ENCODE results near the gene ITIH5. TPM values are rescaled to one million over a fixed set of nuclear protein-coding genes. Genes with fewer than 3 reads are reported as not detected.
"Not testable (repeated sequence)": the region's sequence is repeated elsewhere in the genome, so short reads cannot be mapped to it uniquely, and the experiment has no call there.

Gene ITIH5
- polyA plus RNA-seq, 1 donor from 2014 or later = 0.28 TPM

DNA sequence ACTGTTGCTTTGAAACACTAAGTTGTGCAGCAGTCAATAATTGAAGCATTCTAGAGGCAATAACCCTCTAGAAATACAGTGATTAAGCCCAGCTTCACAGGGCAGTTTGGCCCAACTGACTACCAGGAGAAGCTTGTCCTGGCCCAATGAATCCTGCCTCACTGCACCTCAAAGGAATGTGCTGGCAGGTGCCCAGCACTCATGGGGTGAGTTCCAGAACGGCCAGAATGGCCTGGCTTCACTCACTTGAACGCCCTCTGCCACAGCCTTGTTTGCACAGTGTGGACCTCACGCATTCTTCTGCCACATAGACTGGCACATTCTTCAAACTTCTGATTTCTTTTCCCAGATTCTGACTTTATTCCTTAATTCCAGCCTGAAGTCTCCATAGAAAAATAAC is 29.8 kb upstream of the ITIH5 start:
- no peak overlapping the region for H3K9ac ChIP-seq (ENCODE audit: low read length)
- no peak overlapping the region for H3K27ac ChIP-seq (ENCODE audit: low read length)
- H2AFZ ChIP-seq (ENCODE audit: low read depth, low read length) = no peak overlapping the region
- no peaks in the 10 kb centered on the region for H3K79me2 ChIP-seq (replicated peaks; ENCODE audit: insufficient read depth, low read length)
- H4K20me1 ChIP-seq (ENCODE audit: insufficient read depth) = no peaks in the 10 kb centered on the region
- H3F3A ChIP-seq (ENCODE audit: insufficient read depth, low read length, poor library complexity, severe bottlenecking) = no peaks in the 10 kb centered on the region
- H3K9me3 ChIP-seq (ENCODE audit: low read length) = peaks cover 4% of the 10 kb centered on the region
- no peaks in the 10 kb centered on the region for H3K36me3 ChIP-seq (ENCODE audit: insufficient read depth, low read length)
- no peak overlapping the region for H3K4me2 ChIP-seq (ENCODE audit: low read length)
- TF ChIP-seq EZH2 (IDR thresholded peaks at IDR 0.05; ENCODE audit: borderline replicate concordance, insufficient read depth, low read length, poor library complexity, severe bottlenecking) (no peak), POLR2AphosphoS5 (IDR thresholded peaks at IDR 0.05) (no peak), EP300 (conservative IDR thresholded peaks at IDR 0.05; ENCODE audit: poor library complexity, severe bottlenecking) (no peak), MXI1 (conservative IDR thresholded peaks at IDR 0.05; ENCODE audit: poor library complexity, severe bottlenecking) (no peak), TAF1 (IDR thresholded peaks at IDR 0.05; ENCODE audit: low read depth) (no peak), SMC3 (conservative IDR thresholded peaks at IDR 0.05; ENCODE audit: poor library complexity) (no peak), RAD21 (conservative IDR thresholded peaks at IDR 0.05) (no peak)
- TF ChIP-seq, protein P1, sequence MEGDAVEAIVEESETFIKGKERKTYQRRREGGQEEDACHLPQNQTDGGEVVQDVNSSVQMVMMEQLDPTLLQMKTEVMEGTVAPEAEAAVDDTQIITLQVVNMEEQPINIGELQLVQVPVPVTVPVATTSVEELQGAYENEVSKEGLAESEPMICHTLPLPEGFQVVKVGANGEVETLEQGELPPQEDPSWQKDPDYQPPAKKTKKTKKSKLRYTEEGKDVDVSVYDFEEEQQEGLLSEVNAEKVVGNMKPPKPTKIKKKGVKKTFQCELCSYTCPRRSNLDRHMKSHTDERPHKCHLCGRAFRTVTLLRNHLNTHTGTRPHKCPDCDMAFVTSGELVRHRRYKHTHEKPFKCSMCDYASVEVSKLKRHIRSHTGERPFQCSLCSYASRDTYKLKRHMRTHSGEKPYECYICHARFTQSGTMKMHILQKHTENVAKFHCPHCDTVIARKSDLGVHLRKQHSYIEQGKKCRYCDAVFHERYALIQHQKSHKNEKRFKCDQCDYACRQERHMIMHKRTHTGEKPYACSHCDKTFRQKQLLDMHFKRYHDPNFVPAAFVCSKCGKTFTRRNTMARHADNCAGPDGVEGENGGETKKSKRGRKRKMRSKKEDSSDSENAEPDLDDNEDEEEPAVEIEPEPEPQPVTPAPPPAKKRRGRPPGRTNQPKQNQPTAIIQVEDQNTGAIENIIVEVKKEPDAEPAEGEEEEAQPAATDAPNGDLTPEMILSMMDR (IDR thresholded peaks at IDR 0.05; ENCODE audit: poor library complexity, severe bottlenecking) = no peak
- TF ChIP-seq, protein P2, sequence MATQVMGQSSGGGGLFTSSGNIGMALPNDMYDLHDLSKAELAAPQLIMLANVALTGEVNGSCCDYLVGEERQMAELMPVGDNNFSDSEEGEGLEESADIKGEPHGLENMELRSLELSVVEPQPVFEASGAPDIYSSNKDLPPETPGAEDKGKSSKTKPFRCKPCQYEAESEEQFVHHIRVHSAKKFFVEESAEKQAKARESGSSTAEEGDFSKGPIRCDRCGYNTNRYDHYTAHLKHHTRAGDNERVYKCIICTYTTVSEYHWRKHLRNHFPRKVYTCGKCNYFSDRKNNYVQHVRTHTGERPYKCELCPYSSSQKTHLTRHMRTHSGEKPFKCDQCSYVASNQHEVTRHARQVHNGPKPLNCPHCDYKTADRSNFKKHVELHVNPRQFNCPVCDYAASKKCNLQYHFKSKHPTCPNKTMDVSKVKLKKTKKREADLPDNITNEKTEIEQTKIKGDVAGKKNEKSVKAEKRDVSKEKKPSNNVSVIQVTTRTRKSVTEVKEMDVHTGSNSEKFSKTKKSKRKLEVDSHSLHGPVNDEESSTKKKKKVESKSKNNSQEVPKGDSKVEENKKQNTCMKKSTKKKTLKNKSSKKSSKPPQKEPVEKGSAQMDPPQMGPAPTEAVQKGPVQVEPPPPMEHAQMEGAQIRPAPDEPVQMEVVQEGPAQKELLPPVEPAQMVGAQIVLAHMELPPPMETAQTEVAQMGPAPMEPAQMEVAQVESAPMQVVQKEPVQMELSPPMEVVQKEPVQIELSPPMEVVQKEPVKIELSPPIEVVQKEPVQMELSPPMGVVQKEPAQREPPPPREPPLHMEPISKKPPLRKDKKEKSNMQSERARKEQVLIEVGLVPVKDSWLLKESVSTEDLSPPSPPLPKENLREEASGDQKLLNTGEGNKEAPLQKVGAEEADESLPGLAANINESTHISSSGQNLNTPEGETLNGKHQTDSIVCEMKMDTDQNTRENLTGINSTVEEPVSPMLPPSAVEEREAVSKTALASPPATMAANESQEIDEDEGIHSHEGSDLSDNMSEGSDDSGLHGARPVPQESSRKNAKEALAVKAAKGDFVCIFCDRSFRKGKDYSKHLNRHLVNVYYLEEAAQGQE (IDR thresholded peaks at IDR 0.05; ENCODE audit: borderline replicate concordance) = no peak
- no peak overlapping the region for H3K4me3 ChIP-seq (ENCODE audit: low read length)
- no peaks in the 10 kb centered on the region for H3K27me3 ChIP-seq (ENCODE audit: insufficient read depth, low read depth, low read length)
- no peaks in the 10 kb centered on the region for H3K9me2 ChIP-seq (ENCODE audit: insufficient read depth, low read length)

DNA sequence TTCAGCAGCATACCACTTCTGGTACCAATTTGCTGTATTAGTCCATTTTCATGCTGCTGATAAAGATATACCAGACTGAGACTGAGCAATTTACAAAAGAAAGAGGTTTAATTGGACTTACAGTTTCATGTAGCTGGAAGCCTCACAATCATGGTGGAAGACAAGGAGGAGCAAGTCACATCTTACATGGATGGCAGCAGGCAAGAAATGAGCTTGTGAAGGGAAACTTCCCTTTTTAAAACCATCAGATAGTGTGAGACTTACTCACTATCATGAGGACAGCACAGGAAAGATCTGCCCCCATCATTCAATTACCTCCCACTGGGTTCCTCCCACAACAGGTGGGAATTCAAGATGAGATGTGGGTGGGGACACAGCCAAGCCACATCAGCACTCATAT is 26.4 kb upstream of the ITIH5 start:
- H3F3A ChIP-seq (ENCODE audit: insufficient read depth, low read length, poor library complexity, severe bottlenecking); H3K9ac ChIP-seq (ENCODE audit: low read length); H3K36me3 ChIP-seq (ENCODE audit: insufficient read depth, low read length); H3K4me2 ChIP-seq (ENCODE audit: low read length); H3K9me2 ChIP-seq (ENCODE audit: insufficient read depth, low read length); H2AFZ ChIP-seq (ENCODE audit: low read depth, low read length); H3K79me2 ChIP-seq (replicated peaks; ENCODE audit: insufficient read depth, low read length); H4K20me1 ChIP-seq (ENCODE audit: insufficient read depth); H3K27ac ChIP-seq (ENCODE audit: low read length); H3K27me3 ChIP-seq (ENCODE audit: insufficient read depth, low read depth, low read length); H3K9me3 ChIP-seq (ENCODE audit: low read length); H3K4me3 ChIP-seq (ENCODE audit: low read length): not testable (repeated sequence)

DNA sequence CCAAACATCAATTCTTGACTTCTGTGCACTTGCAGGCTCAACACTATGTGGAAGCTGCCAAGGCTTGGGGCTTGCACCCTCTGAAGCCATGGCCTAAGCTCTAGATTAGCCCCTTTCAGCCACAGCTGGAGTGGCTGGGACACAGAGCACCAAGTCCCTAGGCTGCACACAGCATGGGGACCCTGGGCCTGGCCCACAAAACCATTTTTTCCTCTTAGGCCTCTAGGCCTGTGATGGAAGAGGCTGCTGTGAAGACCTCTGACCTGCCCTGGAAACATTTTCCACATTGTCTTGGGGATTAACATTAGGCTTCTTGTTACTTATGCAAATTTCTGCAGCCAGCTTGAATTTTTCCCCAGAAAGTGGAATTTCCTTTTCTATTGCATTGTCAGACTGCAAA is 25.6 kb upstream of the ITIH5 start:
- not testable (repeated sequence) for H3K79me2 ChIP-seq (replicated peaks; ENCODE audit: insufficient read depth, low read length); H3K9me3 ChIP-seq (ENCODE audit: low read length); H3K9ac ChIP-seq (ENCODE audit: low read length); H3K36me3 ChIP-seq (ENCODE audit: insufficient read depth, low read length); H4K20me1 ChIP-seq (ENCODE audit: insufficient read depth); H3F3A ChIP-seq (ENCODE audit: insufficient read depth, low read length, poor library complexity, severe bottlenecking); H2AFZ ChIP-seq (ENCODE audit: low read depth, low read length); H3K4me3 ChIP-seq (ENCODE audit: low read length); H3K27ac ChIP-seq (ENCODE audit: low read length); H3K27me3 ChIP-seq (ENCODE audit: insufficient read depth, low read depth, low read length); H3K4me2 ChIP-seq (ENCODE audit: low read length); H3K9me2 ChIP-seq (ENCODE audit: insufficient read depth, low read length)

DNA sequence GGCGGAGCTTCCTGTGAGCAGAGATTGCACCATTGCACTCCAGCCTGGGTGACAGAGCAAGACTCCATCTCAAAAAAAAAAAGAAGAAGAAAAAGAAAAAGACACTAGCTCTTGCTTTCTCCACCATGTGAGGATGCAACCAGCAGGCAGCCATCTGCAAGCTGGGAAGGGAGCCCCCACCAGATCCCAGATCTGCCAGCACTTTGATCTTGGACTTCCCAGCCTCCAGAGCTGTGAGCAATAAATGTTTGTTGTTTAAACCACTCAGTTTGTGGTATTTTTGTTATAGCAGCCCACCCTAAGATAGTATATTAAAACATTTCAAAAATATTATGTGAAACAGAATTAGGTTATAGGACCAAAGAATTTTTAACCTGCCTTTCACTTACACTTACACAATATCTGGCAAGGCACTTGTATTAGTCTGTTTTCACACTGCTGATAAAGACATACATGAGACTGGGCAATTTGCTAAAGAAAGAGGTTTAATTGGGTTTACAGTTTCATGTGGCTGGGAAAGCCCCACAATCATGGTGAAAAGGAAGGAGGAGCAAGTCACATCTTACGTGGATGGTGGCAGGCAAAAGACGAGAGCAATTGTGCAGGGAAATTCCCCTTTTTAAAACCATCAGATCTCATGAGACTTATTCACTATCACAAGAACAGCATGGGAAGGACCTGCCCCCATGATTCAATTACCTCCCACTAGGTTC is 24.3 kb upstream of the ITIH5 start:
- not testable (repeated sequence) for H4K20me1 ChIP-seq (ENCODE audit: insufficient read depth); H3F3A ChIP-seq (ENCODE audit: insufficient read depth, low read length, poor library complexity, severe bottlenecking); H2AFZ ChIP-seq (ENCODE audit: low read depth, low read length); H3K9ac ChIP-seq (ENCODE audit: low read length); H3K27ac ChIP-seq (ENCODE audit: low read length); H3K27me3 ChIP-seq (ENCODE audit: insufficient read depth, low read depth, low read length); H3K4me2 ChIP-seq (ENCODE audit: low read length); H3K36me3 ChIP-seq (ENCODE audit: insufficient read depth, low read length); H3K9me3 ChIP-seq (ENCODE audit: low read length); H3K79me2 ChIP-seq (replicated peaks; ENCODE audit: insufficient read depth, low read length); H3K9me2 ChIP-seq (ENCODE audit: insufficient read depth, low read length); H3K4me3 ChIP-seq (ENCODE audit: low read length)
